Measurements from ENCODE around the gene AKAP9. TPM values are rescaled to one million over a fixed set of nuclear protein-coding genes. Genes with fewer than 3 reads are reported as not detected.

The AKAP9 gene
- polyA plus RNA-seq, 1 experiment, result 7.4 TPM

- Histone ChIP-seq H3K36me3 (ENCODE audit: control insufficient read depth, insufficient read depth, low read length) (peaks cover 1% of the 10 kb centered on the region; the same call in 1 of the 2 replicates), H3K4me3 (ENCODE audit: low read depth, low read length) (no peak overlapping the region), H3K27me3 (ENCODE audit: control insufficient read depth, insufficient read depth, low read length) (no peaks in the 10 kb centered on the region)
- no peak for TF ChIP-seq CTCF (IDR thresholded peaks at IDR 0.05; ENCODE audit: insufficient read depth, low read depth, low read length)
- POLR2A ChIA-PET, result no interaction called here
- no peak for DNase-seq (ENCODE audit: low read depth)
- CTCF ChIA-PET, result no interaction called here
These were observed 190.4 kb downstream of the AKAP9 start for GRCh38 chr7:92131093-92131492.

DNA sequence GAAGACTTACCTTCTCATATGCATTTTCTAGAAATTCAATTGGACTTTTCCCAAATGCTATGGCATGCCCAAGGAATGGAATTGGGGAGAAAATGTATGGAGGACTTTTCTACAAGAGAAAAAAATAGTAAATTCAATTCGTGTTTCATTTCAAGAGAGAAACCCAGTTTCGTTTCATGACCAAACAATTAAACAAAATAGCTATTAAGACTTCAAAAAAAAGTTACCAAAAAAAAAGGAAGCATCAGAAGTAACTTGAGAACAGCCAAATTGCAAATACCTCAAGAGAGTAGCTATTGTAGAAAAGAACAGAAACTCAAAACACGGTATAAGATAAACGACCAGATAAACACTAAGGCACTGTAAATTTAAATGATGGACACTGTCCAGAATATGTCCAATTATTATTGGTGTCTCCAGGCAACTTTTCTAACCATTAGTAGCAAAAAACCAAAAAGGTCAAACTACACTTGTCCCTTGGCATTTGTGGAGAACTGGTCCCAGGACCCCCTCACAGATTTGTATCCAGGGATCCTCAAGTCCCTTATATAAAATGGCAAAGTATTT, 191.2 kb downstream of the AKAP9 start:
- POLR2A ChIA-PET, result no interaction called here
- peaks cover 1% of the 10 kb centered on the region; the same call in 1 of the 2 replicates for H3K36me3 ChIP-seq (ENCODE audit: control insufficient read depth, insufficient read depth, low read length)
- TF ChIP-seq CTCF (IDR thresholded peaks at IDR 0.05; ENCODE audit: insufficient read depth, low read depth, low read length), result no peak
- no peaks in the 10 kb centered on the region for H3K27me3 ChIP-seq (ENCODE audit: control insufficient read depth, insufficient read depth, low read length)
- no peak overlapping the region for H3K4me3 ChIP-seq (ENCODE audit: low read depth, low read length)
- CTCF ChIA-PET, result interaction anchor here (1.6 to 1.9 kb wide), 4 partner anchors 47 to 329 kb away, joined by 5 to 6 read pairs (median 6); partner anchors contain the start of genes GATAD1 and LRRD1
- no peak for DNase-seq (ENCODE audit: low read depth)

DNA sequence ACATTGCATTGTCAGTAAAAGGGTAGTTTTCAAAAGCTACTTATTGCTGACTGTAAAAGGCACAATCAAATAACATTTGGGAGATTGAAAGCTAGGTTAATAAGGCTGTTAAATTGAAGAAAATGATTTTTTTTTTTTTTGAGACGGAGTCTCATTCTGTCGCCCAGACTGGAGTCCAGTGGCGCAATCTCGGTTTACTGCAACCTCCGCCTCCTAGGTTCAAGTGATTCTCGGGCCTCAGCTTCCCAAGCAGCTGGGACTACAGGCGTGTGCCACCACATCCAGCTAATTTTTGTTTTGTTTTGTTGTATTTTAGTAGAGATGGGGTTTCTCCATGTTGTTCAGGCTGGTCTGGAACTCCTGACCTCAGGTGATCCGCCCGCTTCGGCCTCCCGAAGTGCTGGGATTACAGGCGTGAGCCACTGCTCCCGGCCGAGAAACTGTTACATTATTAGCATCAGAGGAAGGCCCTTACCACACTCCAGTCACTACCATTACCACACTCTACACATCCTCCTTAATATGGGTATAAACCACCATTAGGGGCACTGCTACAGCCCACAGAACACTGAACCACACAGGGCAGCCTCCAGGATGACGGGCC, 192.6 kb downstream of the AKAP9 start:
- no peak for DNase-seq (ENCODE audit: low read depth)
- ChIA-PET POLR2A (no interaction called here), CTCF (interaction anchor here (0.6 to 2.8 kb wide), 19 partner anchors 10 to 1718 kb away, joined by 3 to 9 read pairs (median 4); partner anchors contain the start of genes GATAD1 and LRRD1)
- H3K36me3 ChIP-seq (ENCODE audit: control insufficient read depth, insufficient read depth, low read length), result no peaks in the 10 kb centered on the region
- no peak for TF ChIP-seq CTCF (IDR thresholded peaks at IDR 0.05; ENCODE audit: insufficient read depth, low read depth, low read length)
- H3K27me3 ChIP-seq (ENCODE audit: control insufficient read depth, insufficient read depth, low read length), result no peaks in the 10 kb centered on the region
- peak overlapping the region; percentile 75 for H3K4me3 ChIP-seq (ENCODE audit: low read depth, low read length)

DNA sequence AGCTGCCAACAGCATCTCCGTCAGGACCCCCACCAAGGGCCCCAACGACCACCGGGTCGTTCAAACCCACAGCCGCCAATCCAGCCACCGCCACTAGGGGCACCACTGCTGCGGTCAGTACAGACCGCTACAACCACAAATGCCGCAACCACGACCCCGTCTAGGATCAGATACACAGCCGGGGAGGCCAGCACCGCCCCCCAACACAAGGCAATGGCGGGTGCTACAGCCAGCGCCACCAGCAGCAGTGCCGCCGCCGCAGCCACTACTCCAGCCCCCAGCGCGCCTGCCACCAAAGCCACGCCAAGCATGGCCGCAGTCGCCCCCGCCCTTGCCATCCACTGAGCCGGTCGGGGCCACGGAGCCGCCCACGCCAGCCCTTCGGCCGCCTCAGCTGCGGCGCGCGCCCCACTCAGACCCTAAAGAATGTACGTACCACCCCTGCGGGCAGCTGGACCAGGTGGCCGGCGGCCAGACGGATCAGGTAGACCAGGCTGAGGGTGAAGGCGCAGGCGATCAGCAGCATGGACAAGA, 193.1 kb downstream of the AKAP9 start:
- Histone ChIP-seq H3K36me3 (ENCODE audit: control insufficient read depth, insufficient read depth, low read length) (no peaks in the 10 kb centered on the region), H3K27me3 (ENCODE audit: control insufficient read depth, insufficient read depth, low read length) (no peaks in the 10 kb centered on the region), H3K4me3 (ENCODE audit: low read depth, low read length) (peak overlapping the region; percentile 75)
- DNase-seq (ENCODE audit: low read depth), result no peak
- peak; percentile 80 for TF ChIP-seq CTCF (IDR thresholded peaks at IDR 0.05; ENCODE audit: insufficient read depth, low read depth, low read length)
- ChIA-PET CTCF (interaction anchor here (0.7 to 2.8 kb wide), 18 partner anchors 8 to 327 kb away, joined by 3 to 9 read pairs (median 4); partner anchors contain the start of gene LRRD1), POLR2A (no interaction called here)

DNA sequence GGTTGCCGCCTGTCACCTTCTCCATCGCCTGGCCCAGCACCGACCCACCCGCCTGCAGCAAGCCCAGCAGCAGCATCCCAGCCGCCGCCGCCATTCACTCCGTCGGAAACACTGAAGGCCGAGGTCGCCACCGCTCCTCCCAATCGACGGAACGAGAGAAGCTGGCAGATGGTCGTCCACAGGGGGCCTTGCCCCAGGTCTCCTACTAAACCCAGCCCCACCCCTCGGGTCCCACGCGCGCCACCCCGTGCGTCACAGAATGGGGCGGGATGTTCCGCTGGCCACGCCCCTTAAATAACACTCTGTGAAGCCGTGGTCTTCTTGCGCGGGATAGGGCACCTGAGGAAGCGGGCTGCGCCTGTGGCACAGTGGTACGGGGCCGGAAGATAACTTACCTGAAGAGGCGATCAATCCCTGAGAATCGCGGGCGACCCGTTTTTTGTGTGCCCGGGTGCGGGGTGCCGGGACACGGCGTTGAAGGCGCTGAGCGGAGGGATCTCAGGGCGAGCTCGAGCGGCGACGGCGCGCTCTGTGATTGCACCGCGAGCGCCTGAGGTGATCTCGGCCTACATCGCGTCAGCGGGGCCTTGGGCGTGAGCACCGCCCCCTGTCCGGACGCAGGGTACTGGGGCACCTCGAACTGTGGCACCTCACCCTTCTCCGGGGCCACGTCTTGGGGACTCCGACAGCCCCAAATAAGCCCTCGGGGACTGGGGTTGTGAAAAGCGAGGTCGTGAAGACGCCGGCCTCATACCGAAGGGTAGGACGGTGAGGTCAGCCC, 193.8 kb downstream of the AKAP9 start, which contains the start of gene CYP51A1:
Gene CYP51A1 (minus strand): TSS at position 207 of the 781 bp plus-strand sequence. CDS start 113 bp downstream, at position 94.
- peak; percentile 18; the same call in 1 of the 2 replicates for TF ChIP-seq CTCF (IDR thresholded peaks at IDR 0.05; ENCODE audit: insufficient read depth, low read depth, low read length)
- ChIA-PET CTCF (interaction anchor here (0.8 to 2.8 kb wide), 9 partner anchors 9 to 45 kb away, joined by 3 to 9 read pairs (median 3); partner anchors contain the start of gene LRRD1), POLR2A (no interaction called here)
- H3K27me3 ChIP-seq (ENCODE audit: control insufficient read depth, insufficient read depth, low read length), result no peaks in the 10 kb centered on the region
- no peaks in the 10 kb centered on the region for H3K36me3 ChIP-seq (ENCODE audit: control insufficient read depth, insufficient read depth, low read length)
- peak; percentile 35 for DNase-seq (ENCODE audit: low read depth)
- H3K4me3 ChIP-seq (ENCODE audit: low read depth, low read length), result peak within 1 kb of the TSS; percentile 75

Data from BJ (cell line).